CD14-positive monocyte (primary cell): ENCODE data around the gene TBC1D2. TPM values are rescaled to one million over a fixed set of nuclear protein-coding genes. Genes with fewer than 3 reads are reported as not detected.

Experiments used
- DNase-seq, 3 donors: peaks; one replicate each; pipeline ENCODE4 v3.0.0-alpha.2; 2011 to 2022
- H2AFZ ChIP-seq: 2 replicates; pipeline ENCODE4 v1.6.0; 2012; ENCODE audit warnings: mild to moderate bottlenecking, low read depth, low read length, inconsistent platforms; ENCODE audit not compliant: insufficient read depth, poor library complexity, severe bottlenecking
- H3K27ac ChIP-seq, 2 donors: 1 replicate in 1 of 2; 2 replicates in 1 of 2; pipeline ENCODE4 v1.5.1; 2012 to 2013; ENCODE audit warnings: low read length in 2 of 2, control low read depth in 1 of 2, inconsistent platforms in 1 of 2, low read depth in 1 of 2, mild to moderate bottlenecking in 1 of 2
- H3K27me3 ChIP-seq, 2 donors: one replicate each; pipeline versions ENCODE4 v1.6.0 to v1.6.1; 2011 to 2013; ENCODE audit warnings: low read length in 2 of 2; ENCODE audit not compliant: control insufficient read depth in 2 of 2, insufficient read depth in 2 of 2
- H3K36me3 ChIP-seq, 2 donors: replicated peaks in 1 of 2; 1 replicate in 1 of 2; 2 replicates in 1 of 2; pipeline versions ENCODE4 v1.5.1 to v1.6.1; 2012 to 2013; ENCODE audit warnings: low read length in 2 of 2, control low read depth in 1 of 2, inconsistent platforms in 1 of 2, mild to moderate bottlenecking in 1 of 2; ENCODE audit not compliant: insufficient read depth in 2 of 2, control insufficient read depth in 1 of 2
- H3K4me1 ChIP-seq, 2 donors: 1 replicate in 1 of 2; 2 replicates in 1 of 2; pipeline versions ENCODE4 v1.5.1 to v1.6.1; 2012 to 2013; ENCODE audit warnings: low read length in 2 of 2, control low read depth in 1 of 2, inconsistent platforms in 1 of 2, mild to moderate bottlenecking in 1 of 2, moderate library complexity in 1 of 2; ENCODE audit not compliant: insufficient read depth in 2 of 2, control insufficient read depth in 1 of 2
- H3K4me2 ChIP-seq: replicated peaks from 2 replicates; pipeline ENCODE3; 2012; ENCODE audit warnings: low read length, moderate library complexity, mild to moderate bottlenecking; ENCODE audit not compliant: poor library complexity, severe bottlenecking; ENCODE audit errors: extremely low read depth
- H3K4me3 ChIP-seq, 3 experiments: fragments of 200-600 bp in 1 of 3; sonication (generic) in 1 of 3; replicated peaks in 1 of 3; 1 replicate in 2 of 3; 2 replicates in 1 of 3; pipeline ENCODE4 v1.5.1; 2011 to 2013; ENCODE audit warnings: low read length in 3 of 3, mild to moderate bottlenecking in 3 of 3, control low read depth in 2 of 3, low read depth in 2 of 3, inconsistent platforms in 1 of 3, moderate library complexity in 1 of 3
- H3K79me2 ChIP-seq: 2 replicates; pipeline ENCODE4 v1.6.0; 2012; ENCODE audit warnings: mild to moderate bottlenecking, control low read depth, inconsistent platforms, low read length, moderate library complexity; ENCODE audit not compliant: insufficient read depth
- H3K9ac ChIP-seq: 2 replicates; pipeline ENCODE4 v1.6.0; 2017; ENCODE audit warnings: low read length, mild to moderate bottlenecking; ENCODE audit not compliant: insufficient read depth, poor library complexity, severe bottlenecking
- H3K9me3 ChIP-seq, 2 donors: replicated peaks in 1 of 2; 1 replicate in 1 of 2; 2 replicates in 1 of 2; pipeline versions ENCODE4 v1.5.1 to v1.6.1; 2012 to 2013; ENCODE audit warnings: low read length in 2 of 2, control low read depth in 1 of 2; ENCODE audit not compliant: control insufficient read depth in 1 of 2, insufficient read depth in 1 of 2
- H4K20me1 ChIP-seq: 2 replicates; pipeline ENCODE4 v1.6.0; 2012; ENCODE audit warnings: mild to moderate bottlenecking, low read length, control low read depth, moderate library complexity; ENCODE audit not compliant: insufficient read depth
- H3K27ac Mint-ChIP-seq, 7 donors: one replicate each; pipeline ENCODE4 v1.8.0; 2020; ENCODE audit warnings: mild to moderate bottlenecking in 7 of 7, mixed read lengths in 7 of 7, moderate library complexity in 6 of 7, inconsistent platforms in 2 of 7
- H3K27me3 Mint-ChIP-seq, 3 donors: one replicate each; pipeline ENCODE4 v1.8.0; 2021 to 2022; ENCODE audit warnings: low read depth in 3 of 3, mild to moderate bottlenecking in 3 of 3, mixed read lengths in 3 of 3, moderate library complexity in 3 of 3, inconsistent platforms in 1 of 3
- H3K36me3 Mint-ChIP-seq, 2 donors: one replicate each; pipeline ENCODE4 v1.8.0; 2020; ENCODE audit warnings: mixed read lengths in 2 of 2, inconsistent platforms in 1 of 2, mild to moderate bottlenecking in 1 of 2
- H3K4me1 Mint-ChIP-seq: one replicate; pipeline ENCODE4 v1.8.0; 2020; ENCODE audit warnings: mild to moderate bottlenecking, mixed read lengths
- H3K4me3 Mint-ChIP-seq, 2 donors: one replicate each; pipeline ENCODE4 v1.8.0; 2020; ENCODE audit warnings: mild to moderate bottlenecking in 2 of 2, mixed read lengths in 2 of 2, moderate library complexity in 1 of 2
- H3K9me3 Mint-ChIP-seq, 7 donors: one replicate each; pipeline ENCODE4 v1.8.0; 2020 to 2022; ENCODE audit warnings: mixed read lengths in 7 of 7, mild to moderate bottlenecking in 6 of 7, moderate library complexity in 6 of 7, inconsistent platforms in 2 of 7
- CTCF ChIP-seq: fragments of 200-600 bp; IDR thresholded peaks from one replicate; pipeline ENCODE4 v1.8.0; 2022; ENCODE audit warnings: antibody characterized with exemption, mild to moderate bottlenecking
- WGBS: methylation state at CpG from one replicate; pipeline ENCODE4 v1.1.5; 2013; ENCODE audit warnings: missing lambda C conversion rate; ENCODE audit not compliant: insufficient coverage; 5-methylcytosine and 5-hydroxymethylcytosine counted together
- intact Hi-C, 2 donors: fragments of 100-400 bp; cut with micrococcal nuclease; formaldehyde crosslinking; loops; one replicate each; pipeline versions ENCODE4 v1.15.0 to v1.15.1; 2023
- polyA plus RNA-seq, 3 donors: library from polyadenylated mRNA; depleted of rRNA in 1 of 3; unstranded in 2 of 3; stranded (reverse) in 1 of 3; fragments of 300-500 nt in 2 of 3; fragments of >200 nt in 1 of 3; fragmentation: Illumina TruSeq in 2 of 3; gene quantifications; 1 replicate in 2 of 3; 2 replicates in 1 of 3; pipeline ENCODE4 v1.2.3, GENCODE V29; 2012 to 2021

The TBC1D2 gene
- polyA plus RNA-seq, 3 donors = 23.2 to 55.7 (median 34.4) TPM

DNA sequence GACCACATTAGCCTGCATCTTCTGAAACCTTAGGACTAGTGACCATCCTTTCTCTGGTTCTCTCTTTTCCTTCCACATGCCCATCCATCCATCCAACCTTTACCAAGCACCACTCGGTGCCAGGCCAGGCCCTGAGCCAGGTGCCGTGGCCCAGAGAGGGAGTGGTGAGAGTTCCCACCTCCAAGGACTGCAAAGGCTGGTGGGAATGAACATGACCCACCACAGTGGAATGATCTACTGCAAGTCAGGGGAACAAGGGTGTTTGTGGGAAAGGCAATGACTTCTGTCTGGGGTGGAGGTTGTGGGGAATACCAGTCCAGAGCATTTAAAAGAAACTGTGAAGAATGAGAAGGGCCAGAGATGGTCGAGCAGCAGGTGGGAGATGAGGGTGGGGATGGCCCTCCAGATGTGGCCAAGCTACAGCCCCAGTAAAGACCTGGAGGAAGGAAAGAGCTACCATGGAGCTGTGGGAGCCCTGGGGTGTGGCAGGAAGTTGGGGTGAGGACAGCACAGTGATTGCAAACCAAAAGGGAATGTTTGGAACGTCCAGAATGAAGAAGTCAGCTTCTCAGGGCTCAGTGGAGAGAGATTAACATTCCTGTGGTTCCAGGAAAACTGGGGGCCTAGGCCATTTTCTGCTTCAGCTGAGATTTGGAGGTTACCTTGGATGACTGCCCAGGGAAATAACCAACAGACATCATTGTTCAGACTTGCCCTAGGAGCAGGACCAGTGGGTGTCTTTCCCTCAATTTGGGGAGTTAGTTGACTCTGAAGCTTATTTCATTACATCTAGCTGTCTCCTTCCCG is 32.4 kb downstream of the TBC1D2 start:
- WGBS = 40% methylated on average over 3 of the region's 5 CpGs
- H3K4me2 ChIP-seq = no peak overlapping the region
- H3K27ac Mint-ChIP-seq = peak overlapping the region; percentile 22 to 91 (median 74)

GRCh38 chr9:98220911-98221310 is 34.5 kb downstream of the TBC1D2 start:
- Histone ChIP-seq H3K4me3 (no peak overlapping the region), H3K9ac (no peak overlapping the region), H3K79me2 (peaks cover 34% of the 10 kb centered on the region), H2AFZ (no peak overlapping the region), H3K4me2 (no peak overlapping the region), H4K20me1 (peaks cover 80% of the 10 kb centered on the region), H3K9me3 (no peaks in the 10 kb centered on the region), H3K27ac (peak overlapping the region in 1 of 2 donors; percentile 83), H3K36me3 (peaks cover 87 to 96% of the 10 kb centered on the region in 2 donors), H3K4me1 (peaks cover 8 to 12% of the 10 kb centered on the region in 2 donors), H3K27me3 (no peaks in the 10 kb centered on the region)
- H3K9me3 Mint-ChIP-seq = no peaks in the 10 kb centered on the region
- intact Hi-C loops = no loop called here
- WGBS = 99% methylated on average over 21 of the region's 21 CpGs
- TF ChIP-seq CTCF = no peak
- DNase-seq = no peak
- H3K27ac Mint-ChIP-seq = peak overlapping the region in 2 of 7 donors; percentile 8 to 22
- H3K27me3 Mint-ChIP-seq = peaks cover 0 to 1% (median 0%) of the 10 kb centered on the region in 3 donors
- H3K36me3 Mint-ChIP-seq = peaks cover 79 to 100% of the 10 kb centered on the region in 2 donors
- no peak overlapping the region for H3K4me3 Mint-ChIP-seq
- H3K4me1 Mint-ChIP-seq = peaks cover 13% of the 10 kb centered on the region

More for the DNA sequence above, 32.4 kb downstream of the TBC1D2 start:
- Mint-ChIP-seq H3K4me3 (no peak overlapping the region), H3K4me1 (peaks cover 13% of the 10 kb centered on the region), H3K9me3 (no peaks in the 10 kb centered on the region), H3K36me3 (peaks cover 80 to 98% of the 10 kb centered on the region in 2 donors), H3K27me3 (peaks cover 0 to 1% (median 0%) of the 10 kb centered on the region in 3 donors)
- no peak for DNase-seq
- no peaks in the 10 kb centered on the region for H3K27me3 ChIP-seq
- peaks cover 8 to 12% of the 10 kb centered on the region in 2 donors for H3K4me1 ChIP-seq
- no peak overlapping the region for H3K4me3 ChIP-seq
- no peak overlapping the region for H2AFZ ChIP-seq
- H3K36me3 ChIP-seq = peaks cover 85 to 96% of the 10 kb centered on the region in 2 donors
- peak overlapping the region; percentile 17 to 83 for H3K27ac ChIP-seq
- TF ChIP-seq CTCF = no peak
- no peaks in the 10 kb centered on the region for H3K9me3 ChIP-seq
- H3K9ac ChIP-seq = peak overlapping the region; percentile 40
- intact Hi-C loops = no loop called here
- peaks cover 65% of the 10 kb centered on the region for H4K20me1 ChIP-seq
- H3K79me2 ChIP-seq = peaks cover 19% of the 10 kb centered on the region
